Gastroesophageal sphincter (tissue), 3 donors: ENCODE data around the gene PRND.

Experiments
- CTCF ChIP-seq, 4 experiments: fragments of 200-600 bp in 2 of 4; fragments of 450-650 bp in 2 of 4; sonication (generic) in 1 of 4; IDR thresholded peaks; one replicate each; pipeline ENCODE4 v1.5.1; 2017 to 2019; ENCODE audit warnings: antibody characterized with exemption in 4 of 4, mild to moderate bottlenecking in 2 of 4, moderate library complexity in 2 of 4
- POLR2AphosphoS5 ChIP-seq: sonication (generic); formaldehyde crosslinking; IDR thresholded peaks from one replicate; pipeline ENCODE4 v1.6.1; 2017; ENCODE audit warnings: antibody characterized with exemption

DNA sequence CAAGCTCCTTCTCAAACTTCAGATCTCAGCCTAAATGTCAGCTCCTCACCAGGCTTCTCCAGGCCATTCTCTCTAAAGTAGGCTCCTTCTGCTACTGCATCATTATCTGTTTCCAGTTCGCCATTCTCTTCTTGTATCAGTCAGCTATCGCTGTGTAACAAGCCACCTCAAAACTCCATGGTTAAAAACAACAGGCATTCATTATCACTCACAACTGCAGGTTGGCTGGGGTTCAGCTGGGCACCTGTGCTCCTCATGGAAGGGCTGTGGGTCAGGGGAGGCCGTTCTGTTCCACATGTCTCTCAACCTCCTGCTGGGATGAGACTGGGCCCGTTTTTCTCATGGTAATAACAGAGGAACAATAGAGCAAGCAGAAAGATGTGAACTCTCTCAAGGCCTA lies 28.7 kb downstream of the PRND start:
- TF ChIP-seq CTCF (IDR thresholded peaks at IDR 0.05) (no peak), POLR2AphosphoS5 (no peak)
